Osteoblast (primary cell): ENCODE measurements around the gene TRAPPC10. TPM values are rescaled to one million over a fixed set of nuclear protein-coding genes. Genes with fewer than 3 reads are reported as not detected.

Experiments
- DNase-seq: peaks from one replicate; pipeline ENCODE4 v3.0.0; 2011; ENCODE audit warnings: low spot score, mixed read lengths; ENCODE audit not compliant: insufficient read length; ENCODE audit errors: missing footprints
- H2AFZ ChIP-seq: 2 replicates; pipeline ENCODE4 v1.6.0; 2011; ENCODE audit warnings: mild to moderate bottlenecking, low read length
- H3K27ac ChIP-seq: 2 replicates; pipeline ENCODE4 v1.5.1; 2011; ENCODE audit warnings: mild to moderate bottlenecking, low read depth, low read length, moderate library complexity
- H3K27me3 ChIP-seq: 2 replicates; pipeline ENCODE4 v1.6.0; 2012; ENCODE audit warnings: mild to moderate bottlenecking, control low read depth, inconsistent platforms, low read length, moderate library complexity; ENCODE audit not compliant: insufficient read depth
- H3K36me3 ChIP-seq: 2 replicates; pipeline ENCODE4 v1.5.1; 2011; ENCODE audit warnings: mild to moderate bottlenecking, low read length, control low read depth, moderate library complexity; ENCODE audit not compliant: insufficient read depth
- H3K4me1 ChIP-seq: 2 replicates; pipeline ENCODE4 v1.5.1; 2011; ENCODE audit warnings: mild to moderate bottlenecking, low read length, control low read depth, moderate library complexity; ENCODE audit not compliant: insufficient read depth
- H3K4me2 ChIP-seq: 2 replicates; pipeline ENCODE4 v1.6.0; 2011; ENCODE audit warnings: mild to moderate bottlenecking, low read length; ENCODE audit not compliant: insufficient read depth
- H3K4me3 ChIP-seq: fragments of 200-600 bp; sonication (generic); 3 replicates; pipeline ENCODE4 v1.5.1; 2012; ENCODE audit warnings: mild to moderate bottlenecking, low read length, inconsistent platforms; ENCODE audit not compliant: insufficient read depth
- H3K79me2 ChIP-seq: 2 replicates; pipeline ENCODE4 v1.6.0; 2012; ENCODE audit warnings: mild to moderate bottlenecking, low read length, control low read depth, inconsistent platforms; ENCODE audit not compliant: insufficient read depth
- H3K9me3 ChIP-seq: 2 replicates; pipeline ENCODE4 v1.5.1; 2011; ENCODE audit warnings: low read depth, low read length, control low read depth
- H4K20me1 ChIP-seq: 2 replicates; pipeline ENCODE4 v1.6.0; 2012; ENCODE audit warnings: mild to moderate bottlenecking, low read length, control low read depth; ENCODE audit not compliant: insufficient read depth
- CTCF ChIP-seq: IDR thresholded peaks from 2 replicates; pipeline ENCODE4 v1.5.1; 2011; ENCODE audit warnings: mild to moderate bottlenecking, low read depth, low read length, moderate library complexity; ENCODE audit errors: extremely low read depth
- total RNA-seq: library from RNA; depleted of rRNA; stranded (reverse); fragments of >200 nt; gene quantifications from 2 replicates; pipeline ENCODE4 v1.2.3, GENCODE V29; 2012

The TRAPPC10 gene
- total RNA-seq, 1 donor, result 36.2 TPM

GRCh38 chr21:44051462-44051941 is 39.4 kb downstream of the TRAPPC10 start:
- TF ChIP-seq CTCF, result no peak
- peaks cover 87% of the 10 kb centered on the region for H3K79me2 ChIP-seq
- peaks cover 44% of the 10 kb centered on the region for H3K4me1 ChIP-seq
- no peaks in the 10 kb centered on the region for H3K9me3 ChIP-seq
- H4K20me1 ChIP-seq, result peaks cover 7% of the 10 kb centered on the region
- peak; percentile 90 for DNase-seq
- peak overlapping the region; percentile 47 for H3K4me2 ChIP-seq
- peak overlapping the region; percentile 13 for H2AFZ ChIP-seq
- peak overlapping the region; percentile 6 for H3K4me3 ChIP-seq
- peak overlapping the region; percentile 94 for H3K27ac ChIP-seq
- no peaks in the 10 kb centered on the region for H3K27me3 ChIP-seq
- H3K36me3 ChIP-seq, result peaks cover 18% of the 10 kb centered on the region

GRCh38 chr21:44052071-44052829 is 40.1 kb downstream of the TRAPPC10 start:
- Histone ChIP-seq H3K79me2 (peaks cover 89% of the 10 kb centered on the region), H3K4me2 (peak overlapping the region; percentile 47), H3K27ac (peak overlapping the region; percentile 94), H4K20me1 (peaks cover 7% of the 10 kb centered on the region), H3K4me3 (no peak overlapping the region), H2AFZ (peak overlapping the region; percentile 13), H3K36me3 (peaks cover 13% of the 10 kb centered on the region), H3K27me3 (no peaks in the 10 kb centered on the region), H3K4me1 (peaks cover 44% of the 10 kb centered on the region), H3K9me3 (no peaks in the 10 kb centered on the region)
- no peak for TF ChIP-seq CTCF
- peak; percentile 14 for DNase-seq

- H3K27ac ChIP-seq, result peak overlapping the region; percentile 94
- H3K27me3 ChIP-seq, result no peaks in the 10 kb centered on the region
- TF ChIP-seq CTCF, result no peak
- no peaks in the 10 kb centered on the region for H3K9me3 ChIP-seq
- H3K4me1 ChIP-seq, result peaks cover 47% of the 10 kb centered on the region
- H4K20me1 ChIP-seq, result peaks cover 7% of the 10 kb centered on the region
- H3K79me2 ChIP-seq, result peaks cover 88% of the 10 kb centered on the region
- H2AFZ ChIP-seq, result no peak overlapping the region
- DNase-seq, result peak; percentile 22
- H3K4me3 ChIP-seq, result no peak overlapping the region
- peaks cover 16% of the 10 kb centered on the region for H3K36me3 ChIP-seq
- H3K4me2 ChIP-seq, result no peak overlapping the region
These were observed 40.7 kb downstream of the TRAPPC10 start for GRCh38 chr21:44052830-44053226.

GRCh38 chr21:44053567-44053966 is 41.5 kb downstream of the TRAPPC10 start:
- no peak for DNase-seq
- H3K4me1 ChIP-seq, result peaks cover 49% of the 10 kb centered on the region
- H3K4me3 ChIP-seq, result no peak overlapping the region
- peaks cover 21% of the 10 kb centered on the region for H3K36me3 ChIP-seq
- H4K20me1 ChIP-seq, result peaks cover 7% of the 10 kb centered on the region
- H3K9me3 ChIP-seq, result no peaks in the 10 kb centered on the region
- TF ChIP-seq CTCF, result no peak
- no peaks in the 10 kb centered on the region for H3K27me3 ChIP-seq
- no peak overlapping the region for H3K4me2 ChIP-seq
- no peak overlapping the region for H2AFZ ChIP-seq
- H3K27ac ChIP-seq, result no peak overlapping the region
- peaks cover 87% of the 10 kb centered on the region for H3K79me2 ChIP-seq
